DMS 273 treated with DMSO at 0.1 percent for 48 hours (cell line): ENCODE data around the gene CCNYL1.
"Not testable (repeated sequence)": the region's sequence is repeated elsewhere in the genome, so short reads cannot be mapped to it uniquely, and the experiment has no call there.

Experiments
- DNase-seq: peaks from one replicate; lab custom pipeline; 2025; lab: John Stamatoyannopoulos, UW

The CCNYL1 gene

DNA sequence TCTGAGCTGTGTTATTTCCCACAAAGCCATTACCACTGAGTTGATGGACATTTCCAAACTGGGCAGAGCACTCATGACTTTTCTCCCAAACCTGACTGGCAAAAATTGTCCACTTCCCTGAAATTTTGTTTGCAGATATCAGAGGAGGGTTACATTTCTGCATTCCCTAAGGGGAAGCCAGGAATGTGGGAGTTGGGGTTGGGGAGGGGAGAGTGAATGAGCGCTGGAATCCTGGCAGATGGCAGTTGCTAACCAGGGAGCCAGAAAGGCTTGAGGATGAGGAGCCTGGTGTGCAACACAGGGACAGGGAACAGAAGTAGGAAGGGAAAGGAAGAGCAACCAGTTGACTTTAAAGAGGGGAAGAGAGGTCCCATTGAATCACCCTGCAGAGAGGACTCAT, 14.0 kb upstream of the CCNYL1 start:
- DNase-seq: no peak

- no peak for DNase-seq
These were observed 13.1 kb upstream of the CCNYL1 start for GRCh38 chr2:207698301-207698700.

DNA sequence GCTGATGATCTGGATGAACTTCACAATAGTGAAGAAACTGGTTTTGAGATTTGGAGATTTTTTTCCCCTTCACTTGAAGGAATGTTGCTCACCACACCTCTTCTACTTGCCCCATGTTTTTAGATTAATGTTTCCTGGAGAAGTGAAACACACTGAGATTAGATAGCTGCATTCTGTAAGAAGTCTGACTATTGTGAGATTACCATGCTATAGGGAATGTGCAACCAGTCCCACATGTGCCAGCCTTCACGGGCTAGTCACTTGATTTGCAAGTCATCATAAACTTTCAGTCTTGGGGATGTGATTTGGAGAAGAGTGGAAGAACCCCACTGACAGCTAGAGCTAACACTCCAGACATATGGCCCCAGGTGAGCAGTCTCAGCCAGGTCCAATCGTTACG, 7.4 kb upstream of the CCNYL1 start:
- DNase-seq: no peak

DNA sequence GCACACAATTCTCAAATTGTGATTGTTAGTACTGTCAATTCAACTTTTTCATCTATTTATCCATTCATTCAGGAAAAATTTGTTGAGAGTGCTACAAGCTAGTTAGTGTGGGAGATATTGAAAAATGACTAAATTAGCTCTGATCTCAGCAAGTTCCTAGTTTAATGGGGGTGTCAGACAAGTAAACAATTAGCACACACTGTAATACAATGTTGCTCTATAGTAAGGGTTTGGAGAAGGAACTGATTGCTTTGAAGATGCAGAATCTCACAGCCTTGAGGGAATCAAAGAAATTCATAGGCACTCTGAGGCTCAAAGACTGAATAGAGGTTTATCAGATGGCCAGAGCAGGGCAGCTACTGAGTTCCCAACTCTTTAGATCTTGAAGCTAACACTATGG, 6.8 kb upstream of the CCNYL1 start:
- no peak for DNase-seq

GRCh38 chr2:207706936-207707860, 4.2 kb upstream of the CCNYL1 start:
- DNase-seq: no peak

- DNase-seq: no peak
These were observed 500 bp downstream of the CCNYL1 start for GRCh38 chr2:207711750-207712530.

DNA sequence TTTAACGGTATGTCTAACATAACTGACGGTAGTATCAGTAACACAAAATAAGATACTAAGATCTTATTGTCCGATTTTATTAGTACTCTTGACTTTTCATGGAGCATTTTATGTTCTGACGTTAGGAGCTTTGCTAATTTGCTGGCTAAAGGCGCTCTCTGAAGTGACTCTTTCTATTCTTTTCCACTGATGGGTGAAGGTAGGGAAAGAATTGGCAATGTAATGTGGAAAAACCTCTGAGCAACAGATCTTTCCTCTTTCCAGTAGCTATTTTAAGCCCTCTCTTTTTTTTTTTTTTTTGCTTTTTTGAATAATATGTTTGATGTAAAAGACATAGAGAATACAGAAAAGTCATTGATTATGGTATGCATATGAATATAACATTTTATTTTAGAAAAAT, 4.6 kb downstream of the CCNYL1 start:
- DNase-seq: no peak

DNA sequence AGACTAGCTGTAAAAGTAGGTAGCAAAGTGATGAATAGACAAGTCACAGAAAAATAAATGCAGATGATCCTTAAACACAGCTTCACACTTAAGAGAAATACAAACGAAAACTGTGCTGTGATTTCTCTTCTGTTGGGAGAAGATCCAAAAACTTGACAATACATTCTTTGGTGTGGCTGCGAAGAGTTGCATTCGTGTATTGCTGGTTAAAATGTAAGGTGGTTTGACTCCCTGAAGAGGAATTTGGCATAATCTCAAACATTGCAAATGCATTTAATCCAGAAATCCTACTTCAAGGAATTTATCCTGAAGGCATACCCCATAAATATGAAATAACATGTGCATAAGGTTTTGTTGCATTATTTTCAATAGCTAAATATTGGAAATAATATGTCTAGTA, 7.1 kb downstream of the CCNYL1 start:
- no peak for DNase-seq

GRCh38 chr2:207719008-207719407, 7.6 kb downstream of the CCNYL1 start:
- no peak for DNase-seq

- not testable (repeated sequence) for DNase-seq
These were observed 8.2 kb downstream of the CCNYL1 start for GRCh38 chr2:207719655-207720054.

DNA sequence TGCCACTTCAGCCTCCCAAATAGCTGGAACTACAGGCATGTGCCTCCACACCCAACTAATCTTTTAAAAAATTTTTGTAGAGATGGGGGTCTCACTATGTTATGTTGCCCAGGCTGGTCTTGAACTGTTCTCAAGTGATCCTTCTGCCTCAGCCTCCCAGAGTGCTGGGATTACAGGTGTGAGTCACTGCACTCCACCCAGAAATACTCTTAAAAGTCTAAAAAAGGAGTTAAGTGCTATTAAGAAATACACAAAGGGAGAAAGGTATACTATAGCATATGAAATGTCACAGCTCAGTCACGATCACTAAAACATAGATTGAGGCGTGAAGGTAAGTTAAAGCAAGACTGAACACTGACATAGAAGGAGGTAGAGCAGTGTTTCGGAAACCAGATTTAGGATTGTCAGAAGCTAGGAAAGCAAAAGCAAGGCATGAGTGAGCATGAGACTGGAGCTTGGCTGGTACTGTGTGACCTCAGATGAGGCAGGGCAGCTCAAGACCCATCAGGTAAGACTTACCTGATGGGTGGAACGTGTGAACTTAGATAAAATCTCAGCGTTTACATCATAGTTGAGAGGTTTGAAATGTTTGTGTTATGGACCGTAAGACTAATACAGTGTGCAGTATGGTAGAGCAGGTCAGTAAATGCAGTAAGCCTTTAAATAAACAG, 9.2 kb downstream of the CCNYL1 start:
- no peak for DNase-seq

DNA sequence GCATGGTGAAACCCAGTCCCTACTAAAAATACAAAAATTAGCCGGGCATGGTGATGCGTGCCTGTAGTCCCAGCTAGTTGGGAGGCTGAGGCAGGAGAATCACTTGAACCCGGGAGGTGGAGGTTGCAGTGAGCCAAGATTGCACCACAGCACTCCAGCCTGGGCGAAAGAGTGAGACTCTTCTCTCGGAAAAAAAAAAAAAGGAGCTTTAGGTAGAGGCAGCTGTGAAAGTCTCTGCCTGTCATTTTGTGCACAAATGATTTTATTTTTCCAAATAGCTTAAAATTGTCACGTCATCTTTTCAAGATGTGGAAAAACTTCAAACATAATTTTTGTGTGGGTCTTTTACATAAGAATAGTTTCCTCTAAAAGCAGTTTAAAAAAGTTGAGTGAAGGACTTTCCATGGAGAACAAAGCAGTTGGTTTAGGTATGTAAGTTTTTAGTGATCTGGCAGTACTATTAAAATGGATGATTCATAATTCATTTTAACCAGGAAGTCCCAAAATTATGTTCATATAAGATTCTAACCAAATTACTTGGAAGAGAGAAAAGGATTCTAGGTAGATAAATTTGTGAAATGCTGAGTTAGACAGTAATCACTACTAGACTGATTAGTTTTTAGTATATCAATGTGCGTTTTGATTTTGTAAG, 11.5 kb downstream of the CCNYL1 start:
- DNase-seq: no peak

DNA sequence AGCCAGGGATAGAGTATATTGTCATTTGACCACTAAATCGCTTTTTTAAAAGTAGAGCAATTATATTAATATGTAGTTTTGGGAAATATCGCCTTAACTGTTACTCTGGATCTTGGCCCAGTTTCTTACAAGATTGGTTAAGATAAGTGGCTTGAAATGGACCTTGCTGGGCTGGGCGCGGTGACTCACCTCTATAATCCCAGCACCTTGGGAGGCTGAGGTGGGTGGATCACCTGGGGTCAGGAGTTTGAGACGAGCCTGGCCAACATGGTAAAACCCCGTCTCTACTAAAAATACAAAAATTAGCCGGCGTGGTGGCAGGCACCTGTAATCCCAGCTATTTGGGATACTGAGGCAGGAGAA, 12.0 kb downstream of the CCNYL1 start:
- not testable (repeated sequence) for DNase-seq

DNA sequence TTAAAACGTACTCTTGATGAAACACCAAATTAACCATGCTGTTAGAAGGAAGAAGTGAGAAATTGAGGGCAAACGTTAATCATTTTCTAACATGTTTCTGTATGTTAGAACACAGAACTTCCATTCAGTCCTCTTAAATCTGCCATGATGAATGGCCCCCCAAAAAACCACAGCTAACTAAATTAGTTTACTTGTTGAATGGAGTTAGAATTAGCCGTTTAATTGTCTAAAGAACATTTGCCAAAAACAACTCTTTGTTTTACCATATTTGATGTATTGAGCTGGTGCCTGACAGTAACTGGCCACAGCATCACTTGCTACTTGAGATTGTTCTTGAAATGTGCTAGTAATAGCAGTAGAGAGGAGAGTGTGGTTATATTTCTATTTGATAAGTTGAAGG, 12.7 kb downstream of the CCNYL1 start:
- DNase-seq: no peak

DNA sequence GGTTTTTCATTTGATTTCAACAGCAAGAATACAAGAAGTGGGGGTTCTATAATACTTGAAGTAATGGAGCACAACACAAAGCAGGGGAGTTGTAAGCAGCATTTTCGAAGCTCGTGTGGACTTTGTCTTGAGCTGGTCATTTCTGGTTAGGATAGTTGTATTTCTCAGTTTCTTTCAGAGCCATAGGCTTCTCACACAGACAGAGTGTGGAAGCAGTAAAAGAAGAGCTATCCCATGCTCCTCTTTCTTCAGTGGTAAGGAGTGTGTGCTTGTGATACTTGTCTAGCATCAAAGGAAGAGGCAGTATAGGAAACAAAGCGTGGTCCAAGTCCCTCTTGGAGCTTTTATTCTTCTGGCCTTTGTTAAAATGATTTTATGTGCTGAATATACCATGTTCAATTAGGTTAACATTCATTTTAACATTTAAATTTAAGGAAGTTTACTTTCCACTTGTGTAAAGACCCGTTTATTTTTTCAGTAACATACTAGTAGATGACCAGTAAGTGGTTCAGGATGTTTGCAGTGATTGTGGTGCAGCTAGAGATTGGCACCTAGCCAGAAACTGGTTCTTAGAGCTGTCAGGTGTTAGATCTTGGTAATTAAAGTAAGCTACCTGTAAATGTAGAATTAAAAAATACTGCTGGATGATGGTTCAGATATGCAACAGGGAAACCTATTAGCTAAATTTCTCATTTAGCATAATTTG, 14.6 kb downstream of the CCNYL1 start:
- DNase-seq: no peak

DNA sequence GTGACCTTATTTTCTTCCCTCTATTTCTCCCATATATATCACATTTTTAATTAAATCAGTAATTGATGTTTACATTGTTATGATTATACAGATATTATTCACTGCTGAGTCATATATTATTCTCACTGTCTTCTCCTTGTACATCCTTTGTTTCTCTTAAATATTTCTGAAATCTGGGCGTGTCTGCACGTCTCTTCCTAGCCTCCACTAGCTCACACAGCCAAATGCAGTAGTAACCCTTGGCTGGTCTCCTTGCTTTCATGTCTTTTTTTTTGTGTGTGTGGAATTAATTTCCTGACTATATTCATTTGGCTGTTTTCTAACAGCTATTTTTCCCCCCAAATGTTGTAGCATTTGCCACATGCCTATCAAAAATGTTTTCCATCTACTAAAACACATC, 15.8 kb downstream of the CCNYL1 start:
- DNase-seq: no peak

- DNase-seq: no peak
These were observed 18.1 kb downstream of the CCNYL1 start for GRCh38 chr2:207729465-207729998.

DNA sequence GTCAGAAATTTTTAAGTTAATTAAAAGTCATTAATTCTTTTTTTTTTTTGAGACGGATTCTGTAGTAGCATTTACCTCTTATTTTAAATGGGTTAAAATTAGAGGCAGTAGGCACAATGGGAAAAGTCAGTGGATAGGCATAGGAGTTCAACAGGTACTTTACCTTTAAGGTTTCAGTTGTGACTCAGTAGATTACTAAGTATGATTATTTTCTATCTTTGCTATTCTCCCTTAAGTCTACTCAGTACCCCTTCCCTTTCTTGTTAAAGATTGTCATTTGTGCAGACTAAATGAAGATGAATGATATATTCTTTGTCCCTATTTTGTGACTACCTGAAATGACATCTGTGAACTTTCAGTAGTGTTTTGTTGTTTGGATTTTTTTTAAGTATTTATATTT, 19.7 kb downstream of the CCNYL1 start:
- DNase-seq: no peak

- no peak for DNase-seq
These were observed 22.3 kb downstream of the CCNYL1 start for GRCh38 chr2:207733597-207734240.

DNA sequence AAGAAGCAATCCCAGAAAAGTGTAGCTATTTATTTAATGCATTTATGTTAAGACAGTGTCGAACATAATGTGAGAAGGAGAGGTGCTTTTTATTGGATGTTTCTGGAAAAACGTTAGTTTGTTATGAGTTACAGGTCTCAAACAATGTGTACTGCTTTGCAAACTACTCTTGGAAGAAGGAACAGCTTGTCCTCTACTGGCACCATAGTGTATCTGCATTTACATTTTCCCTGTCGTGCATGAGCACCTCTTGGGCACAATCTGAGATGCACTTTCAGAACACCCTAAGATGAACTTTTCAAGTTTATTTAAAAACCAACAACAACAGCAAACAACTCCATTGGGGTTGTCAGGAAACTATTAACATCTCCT, 22.8 kb downstream of the CCNYL1 start:
- DNase-seq: no peak
